Activated CD4-positive, alpha-beta memory T cell treated with anti-CD3 and anti-CD28 coated beads for 36 hours (primary cell): ENCODE results near the gene PDZD2. TPM values are rescaled to one million over a fixed set of nuclear protein-coding genes. Genes with fewer than 3 reads are reported as not detected.
"Not testable (repeated sequence)": the region's sequence is repeated elsewhere in the genome, so short reads cannot be mapped to it uniquely, and the experiment has no call there.

Experiments used
- CTCF ChIA-PET: fragments of 350-600 bp; sonication (Branson Sonifier 250); formaldehyde crosslinking; loops from one replicate; lab custom pipeline; 2021; ENCODE audit warnings: antibody characterized with exemption, inconsistent platforms; lab: Charles Lee
- POLR2A ChIA-PET: fragments of 350-600 bp; sonication (Branson Sonifier 250); formaldehyde crosslinking; loops from one replicate; lab custom pipeline; 2021; ENCODE audit warnings: antibody characterized with exemption; lab: Charles Lee
- DNase-seq: peaks from one replicate; pipeline ENCODE4 v3.0.0-alpha.2; 2020
- H3K27ac Mint-ChIP-seq: one replicate; pipeline ENCODE4 v1.8.0; 2021; ENCODE audit warnings: mixed read lengths
- H3K27me3 Mint-ChIP-seq: one replicate; pipeline ENCODE4 v1.8.0; 2021; ENCODE audit warnings: mixed read lengths
- H3K36me3 Mint-ChIP-seq: one replicate; pipeline ENCODE4 v1.8.0; 2021; ENCODE audit warnings: mixed read lengths
- H3K4me1 Mint-ChIP-seq: one replicate; pipeline ENCODE4 v1.8.0; 2021; ENCODE audit warnings: low read depth, mixed read lengths
- H3K4me3 Mint-ChIP-seq: one replicate; pipeline ENCODE4 v1.8.0; 2021; ENCODE audit warnings: mild to moderate bottlenecking, mixed read lengths
- H3K9me3 Mint-ChIP-seq: one replicate; pipeline ENCODE4 v1.8.0; 2021; ENCODE audit warnings: mixed read lengths
- intact Hi-C: fragments of 100-400 bp; cut with micrococcal nuclease; formaldehyde crosslinking; loops from one replicate; pipeline ENCODE4 v1.15.1; 2023
- total RNA-seq, 2 experiments: library from RNA; stranded (reverse); gene quantifications; one replicate each; pipeline ENCODE4 v1.2.3, GENCODE V29; 2021

PDZD2 gene
- total RNA-seq, 2 experiments from 2014 or later: not detected

DNA sequence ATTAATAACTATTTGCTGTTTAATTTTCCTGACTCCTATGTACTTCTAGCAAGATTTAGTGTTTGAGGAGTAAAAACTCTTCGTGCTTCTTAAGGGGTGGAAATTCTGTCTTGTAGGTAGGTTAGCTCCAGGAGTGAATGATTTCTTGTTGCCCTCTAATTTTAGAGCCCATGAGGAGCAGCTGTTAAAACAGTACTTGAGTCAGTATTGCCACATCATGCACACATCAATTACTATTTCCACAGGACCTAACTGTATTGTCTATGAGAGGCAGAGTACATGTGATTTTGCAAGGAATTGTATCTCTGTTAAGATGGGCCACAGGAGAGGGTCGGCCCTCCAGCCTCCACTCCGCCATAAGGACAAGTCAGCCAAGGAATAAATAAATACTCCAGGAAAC lies 91.2 kb downstream of the PDZD2 start:
- intact Hi-C loops: no loop called here
- Mint-ChIP-seq H3K36me3 (no peaks in the 10 kb centered on the region), H3K9me3 (no peaks in the 10 kb centered on the region), H3K4me1 (peaks cover 4% of the 10 kb centered on the region), H3K27ac (no peak overlapping the region), H3K4me3 (no peak overlapping the region), H3K27me3 (no peaks in the 10 kb centered on the region)
- DNase-seq: no peak
- ChIA-PET POLR2A (no interaction called here), CTCF (no interaction called here)

GRCh38 chr5:31731016-31731415 lies 92.1 kb downstream of the PDZD2 start:
- H3K36me3 Mint-ChIP-seq: no peaks in the 10 kb centered on the region
- no peak overlapping the region for H3K27ac Mint-ChIP-seq

DNA sequence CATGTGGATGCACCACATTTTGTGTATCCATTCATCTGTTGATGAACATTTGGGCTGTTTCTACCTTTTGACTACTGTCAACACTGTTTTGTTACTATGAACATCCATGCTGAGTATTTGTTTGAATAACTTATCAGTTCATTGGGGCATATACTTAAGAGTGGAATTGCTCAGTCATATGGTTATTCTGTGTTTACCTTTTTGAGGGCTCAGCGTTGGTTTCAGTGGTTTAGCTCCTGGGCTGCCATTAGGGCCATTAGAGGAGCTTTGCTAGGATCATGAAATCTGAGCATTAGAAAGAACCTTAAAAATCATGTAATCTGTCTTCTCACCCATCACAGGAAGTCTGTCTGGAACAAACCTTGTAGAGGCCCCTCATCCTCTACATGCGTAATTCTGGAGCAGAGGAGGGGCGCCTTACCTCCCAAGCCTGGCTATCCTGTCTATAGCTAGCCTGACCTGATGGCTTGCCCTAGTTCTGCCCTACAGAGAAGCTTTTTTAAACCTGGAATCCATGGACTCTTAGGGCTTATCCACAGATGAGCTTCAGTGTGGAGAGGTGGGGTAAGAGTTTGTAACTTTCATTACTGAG lies 92.9 kb downstream of the PDZD2 start:
- DNase-seq: no peak
- intact Hi-C loops: no loop called here
- Mint-ChIP-seq H3K4me1 (peaks cover 4% of the 10 kb centered on the region), H3K36me3 (no peaks in the 10 kb centered on the region), H3K4me3 (no peak overlapping the region), H3K27me3 (no peaks in the 10 kb centered on the region), H3K27ac (no peak overlapping the region), H3K9me3 (no peaks in the 10 kb centered on the region)
- ChIA-PET CTCF (no interaction called here), POLR2A (no interaction called here)

More at GRCh38 chr5:31731016-31731415, 92.1 kb downstream of the PDZD2 start:
- H3K9me3 Mint-ChIP-seq: no peaks in the 10 kb centered on the region
- peaks cover 4% of the 10 kb centered on the region for H3K4me1 Mint-ChIP-seq
- intact Hi-C loops: no loop called here
- H3K27me3 Mint-ChIP-seq: no peaks in the 10 kb centered on the region
- no peak for DNase-seq
- ChIA-PET CTCF (no interaction called here), POLR2A (no interaction called here)
- H3K4me3 Mint-ChIP-seq: no peak overlapping the region

DNA sequence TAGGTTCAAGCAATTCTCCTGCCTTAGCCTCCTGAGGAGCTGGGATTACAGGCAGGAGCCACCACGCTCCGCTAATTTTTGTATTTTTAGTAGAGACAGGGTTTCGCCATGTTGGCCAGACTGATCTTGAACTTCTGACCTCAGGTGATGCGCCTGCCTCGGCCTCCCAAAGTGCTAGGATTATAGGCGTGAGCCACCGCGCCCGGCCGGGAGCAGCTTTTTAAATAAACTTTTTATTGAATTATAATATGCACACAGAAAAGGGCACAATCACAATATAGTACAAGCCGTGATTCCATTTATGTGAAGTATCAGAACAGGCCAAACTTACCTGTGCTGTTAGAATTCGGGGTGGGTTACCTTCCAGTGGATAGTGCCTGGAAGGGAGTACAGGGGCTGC lies 93.9 kb downstream of the PDZD2 start:
- POLR2A ChIA-PET, H3K4me3 Mint-ChIP-seq, CTCF ChIA-PET, H3K27me3 Mint-ChIP-seq, H3K36me3 Mint-ChIP-seq, H3K4me1 Mint-ChIP-seq, H3K27ac Mint-ChIP-seq, H3K9me3 Mint-ChIP-seq, DNase-seq, intact Hi-C loops: not testable (repeated sequence)

- intact Hi-C loops: no loop called here
- Mint-ChIP-seq H3K27ac (no peak overlapping the region), H3K9me3 (no peaks in the 10 kb centered on the region), H3K27me3 (no peaks in the 10 kb centered on the region), H3K36me3 (no peaks in the 10 kb centered on the region), H3K4me1 (peaks cover 4% of the 10 kb centered on the region), H3K4me3 (no peak overlapping the region)
- ChIA-PET POLR2A (no interaction called here), CTCF (no interaction called here)
- no peak for DNase-seq
These were observed 94.4 kb downstream of the PDZD2 start for GRCh38 chr5:31733371-31733770.

DNA sequence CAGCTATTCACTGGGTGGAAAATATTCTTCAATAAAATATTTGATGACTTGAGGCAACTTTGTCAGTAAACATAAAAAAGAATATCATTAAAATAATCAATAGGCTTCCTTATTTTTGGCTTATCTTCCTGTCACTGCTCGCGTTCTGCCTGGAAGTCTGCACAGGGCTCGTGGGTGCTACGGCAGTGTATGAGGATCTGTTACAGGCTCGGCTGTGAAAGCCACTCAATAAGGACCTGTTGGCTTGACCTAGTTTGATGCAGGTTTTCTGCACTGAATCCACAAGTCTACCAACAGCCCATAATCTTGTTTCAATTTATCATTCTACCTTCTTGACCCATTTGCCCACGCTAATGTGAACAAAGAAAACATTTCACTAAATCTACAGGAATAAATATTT lies 97.2 kb downstream of the PDZD2 start:
- peaks cover 3% of the 10 kb centered on the region for H3K4me1 Mint-ChIP-seq
- ChIA-PET POLR2A (no interaction called here), CTCF (no interaction called here)
- no peaks in the 10 kb centered on the region for H3K27me3 Mint-ChIP-seq
- intact Hi-C loops: no loop called here
- peaks cover 9% of the 10 kb centered on the region for H3K9me3 Mint-ChIP-seq
- no peak overlapping the region for H3K27ac Mint-ChIP-seq
- no peaks in the 10 kb centered on the region for H3K36me3 Mint-ChIP-seq
- H3K4me3 Mint-ChIP-seq: no peak overlapping the region
- no peak for DNase-seq

DNA sequence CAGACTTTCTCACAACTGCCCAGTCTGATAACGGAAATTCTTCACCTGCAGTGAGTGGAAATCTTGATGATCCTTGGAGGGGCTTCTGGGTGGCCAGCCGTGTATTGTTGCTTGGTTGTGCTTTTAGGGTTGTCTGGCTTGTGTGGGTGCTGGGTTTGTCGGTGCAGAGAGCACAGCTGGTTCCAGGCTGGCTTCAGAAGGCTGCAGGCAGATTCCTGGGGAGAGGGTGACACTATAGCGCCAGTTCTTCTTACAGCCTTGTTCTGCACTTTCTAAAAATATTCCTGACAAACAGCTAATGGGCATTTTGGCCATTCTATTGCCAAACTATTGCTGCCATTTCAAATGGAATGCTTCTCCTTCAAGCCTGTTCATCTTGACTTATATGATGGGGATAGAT lies 99.3 kb downstream of the PDZD2 start:
- intact Hi-C loops: no loop called here
- POLR2A ChIA-PET: no interaction called here
- CTCF ChIA-PET: no interaction called here

GRCh38 chr5:31741496-31741895 lies 102.6 kb downstream of the PDZD2 start:
- Mint-ChIP-seq H3K27me3 (no peaks in the 10 kb centered on the region), H3K4me1 (no peaks in the 10 kb centered on the region), H3K27ac (no peak overlapping the region), H3K36me3 (no peaks in the 10 kb centered on the region), H3K4me3 (no peak overlapping the region), H3K9me3 (peaks cover 9% of the 10 kb centered on the region)
- intact Hi-C loops: no loop called here
- ChIA-PET CTCF (no interaction called here), POLR2A (interaction anchor here (0.6 kb wide), 1 partner anchor 180 kb away, joined by 3 read pairs; no protein-coding TSS in a partner anchor)
- DNase-seq: no peak

More for the DNA sequence above, 99.3 kb downstream of the PDZD2 start:
- H3K27ac Mint-ChIP-seq: no peak overlapping the region
- no peaks in the 10 kb centered on the region for H3K4me1 Mint-ChIP-seq
- DNase-seq: no peak
- peaks cover 9% of the 10 kb centered on the region for H3K9me3 Mint-ChIP-seq
- H3K4me3 Mint-ChIP-seq: no peak overlapping the region
- no peaks in the 10 kb centered on the region for H3K36me3 Mint-ChIP-seq
- no peaks in the 10 kb centered on the region for H3K27me3 Mint-ChIP-seq

- POLR2A ChIA-PET: no interaction called here
- no peaks in the 10 kb centered on the region for H3K4me1 Mint-ChIP-seq
- no peaks in the 10 kb centered on the region for H3K36me3 Mint-ChIP-seq
These were observed 104.7 kb downstream of the PDZD2 start for GRCh38 chr5:31743678-31744077.

GRCh38 chr5:31748458-31749172 lies 109.7 kb downstream of the PDZD2 start:
- no peaks in the 10 kb centered on the region for H3K36me3 Mint-ChIP-seq
- H3K27ac Mint-ChIP-seq: no peak overlapping the region
- H3K4me1 Mint-ChIP-seq: no peaks in the 10 kb centered on the region
- no peaks in the 10 kb centered on the region for H3K9me3 Mint-ChIP-seq
- POLR2A ChIA-PET: no interaction called here
- CTCF ChIA-PET: no interaction called here
- H3K4me3 Mint-ChIP-seq: no peak overlapping the region
- no peak for DNase-seq
- intact Hi-C loops: no loop called here
- no peaks in the 10 kb centered on the region for H3K27me3 Mint-ChIP-seq

More at GRCh38 chr5:31743678-31744077, 104.7 kb downstream of the PDZD2 start:
- CTCF ChIA-PET: no interaction called here
- peaks cover 9% of the 10 kb centered on the region for H3K9me3 Mint-ChIP-seq
- DNase-seq: no peak
- intact Hi-C loops: no loop called here
- no peaks in the 10 kb centered on the region for H3K27me3 Mint-ChIP-seq
- H3K27ac Mint-ChIP-seq: no peak overlapping the region
- H3K4me3 Mint-ChIP-seq: no peak overlapping the region

GRCh38 chr5:31750215-31750614 lies 111.3 kb downstream of the PDZD2 start:
- H3K27ac Mint-ChIP-seq: no peak overlapping the region

DNA sequence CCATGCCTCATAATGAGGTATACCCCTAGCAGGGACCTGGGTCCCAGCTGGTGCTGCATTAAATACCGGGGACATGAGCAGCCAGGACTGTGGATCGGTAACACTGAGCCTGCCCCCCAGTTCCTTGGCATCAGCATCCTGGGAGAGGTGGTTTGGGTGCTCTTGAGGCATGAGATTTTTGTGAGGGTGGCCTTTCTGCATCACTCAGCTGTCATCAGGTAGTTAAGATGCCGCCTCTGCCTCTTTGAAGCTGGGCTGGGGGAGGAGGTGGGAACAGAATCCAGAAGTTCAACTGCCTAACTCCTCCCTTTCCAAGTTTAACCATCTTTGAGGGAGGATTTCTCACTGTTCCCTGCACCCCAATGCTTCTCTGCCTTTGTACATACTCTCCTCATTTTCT lies 112.7 kb downstream of the PDZD2 start:
- Mint-ChIP-seq H3K4me1 (no peaks in the 10 kb centered on the region), H3K4me3 (no peak overlapping the region), H3K9me3 (no peaks in the 10 kb centered on the region), H3K27me3 (peaks cover 3% of the 10 kb centered on the region), H3K36me3 (no peaks in the 10 kb centered on the region), H3K27ac (no peak overlapping the region)
- ChIA-PET CTCF (no interaction called here), POLR2A (no interaction called here)
- DNase-seq: no peak
- intact Hi-C loops: no loop called here

More at GRCh38 chr5:31750215-31750614, 111.3 kb downstream of the PDZD2 start:
- intact Hi-C loops: no loop called here
- H3K9me3 Mint-ChIP-seq: no peaks in the 10 kb centered on the region
- ChIA-PET CTCF (no interaction called here), POLR2A (no interaction called here)
- no peak for DNase-seq
- no peak overlapping the region for H3K4me3 Mint-ChIP-seq
- peaks cover 3% of the 10 kb centered on the region for H3K27me3 Mint-ChIP-seq
- no peaks in the 10 kb centered on the region for H3K4me1 Mint-ChIP-seq
- H3K36me3 Mint-ChIP-seq: no peaks in the 10 kb centered on the region
